ENCODE data around the gene MPP1. TPM values are rescaled to one million over a fixed set of nuclear protein-coding genes. Genes with fewer than 3 reads are reported as not detected.

MPP1 gene
- total and polyA plus RNA-seq, 2 of the 8 experiments (the other 6 are each of a cell fraction or from before 2014, with no cell fraction given): 7.6 to 13.4 TPM

- TF ChIP-seq SAP30 (IDR thresholded peaks at IDR 0.05; ENCODE audit: insufficient read depth, insufficient replicate concordance, low read length): no peak
- TF ChIP-seq SP2 (IDR thresholded peaks at IDR 0.05; ENCODE audit: low read length): no peak
- TF ChIP-seq SP1 (IDR thresholded peaks at IDR 0.05; ENCODE audit: low read depth, low read length): no peak
- no peak for TF ChIP-seq HDAC2 (IDR thresholded peaks at IDR 0.05; ENCODE audit: borderline replicate concordance in 1 of 2, low read depth in 2 of 2, low read length in 2 of 2)
Measured at GRCh38 chrX:154828016-154828408, 22.7 kb upstream of the MPP1 start (continued).

Measured in H1 (cell line).